GM21723 (cell line): Measurements from ENCODE around the gene SLC6A12.
"Not testable (repeated sequence)": the region's sequence is repeated elsewhere in the genome, so short reads cannot be mapped to it uniquely, and the experiment has no call there.

Source experiments
- ATAC-seq: cut with Tn5 transposase; IDR thresholded peaks from one replicate; pipeline ENCODE4 v1.9.1; 2021; ENCODE audit warnings: mild to moderate bottlenecking, moderate library complexity; ENCODE audit not compliant: unreplicated experiment

SLC6A12 gene

DNA sequence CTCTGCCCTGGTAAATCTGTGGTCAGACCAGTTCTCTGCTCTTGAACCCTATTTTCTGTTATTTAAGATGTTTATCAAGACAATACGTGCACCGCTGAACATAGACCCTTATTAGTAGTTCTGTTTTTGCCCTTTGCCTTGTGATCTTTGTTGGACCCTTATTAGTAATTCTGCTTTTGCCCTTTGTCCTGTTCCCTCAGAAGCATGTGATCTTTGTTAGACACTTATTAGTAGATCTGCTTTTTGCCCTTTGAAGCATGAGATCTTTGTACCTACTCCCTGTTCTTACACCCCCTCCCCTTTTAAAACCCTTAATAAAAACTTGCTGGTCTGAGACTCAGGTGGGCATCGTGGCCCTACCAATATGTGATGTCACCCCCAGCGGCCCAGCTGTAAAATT lies 22.0 kb upstream of the SLC6A12 start:
- not testable (repeated sequence) for ATAC-seq

DNA sequence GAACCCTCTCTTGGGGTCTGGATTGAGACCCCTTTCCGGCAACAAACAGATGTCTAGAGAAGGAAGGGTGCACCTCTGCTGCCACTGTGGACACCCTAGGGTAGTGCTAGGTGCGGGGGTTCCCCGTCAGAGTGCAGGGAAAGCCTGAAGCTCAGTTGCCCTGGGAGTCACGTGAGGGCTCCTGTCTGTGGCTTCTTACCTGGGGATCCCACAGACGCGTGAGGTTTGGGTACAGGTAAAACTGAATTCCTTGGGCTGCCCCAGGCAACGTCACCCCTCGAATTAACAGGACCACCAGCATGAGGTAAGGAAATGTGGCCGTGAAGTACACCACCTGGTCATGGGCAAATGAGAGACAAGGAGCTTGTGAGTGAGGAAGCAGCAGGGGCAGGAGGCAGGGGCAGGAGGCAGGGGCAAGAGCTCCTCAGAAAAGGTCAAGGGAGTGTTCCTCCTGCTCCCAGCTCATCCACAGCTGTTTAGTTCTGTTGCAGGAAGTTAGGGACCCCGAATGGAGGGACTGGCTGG lies 21.0 kb upstream of the SLC6A12 start:
- no peak for ATAC-seq

DNA sequence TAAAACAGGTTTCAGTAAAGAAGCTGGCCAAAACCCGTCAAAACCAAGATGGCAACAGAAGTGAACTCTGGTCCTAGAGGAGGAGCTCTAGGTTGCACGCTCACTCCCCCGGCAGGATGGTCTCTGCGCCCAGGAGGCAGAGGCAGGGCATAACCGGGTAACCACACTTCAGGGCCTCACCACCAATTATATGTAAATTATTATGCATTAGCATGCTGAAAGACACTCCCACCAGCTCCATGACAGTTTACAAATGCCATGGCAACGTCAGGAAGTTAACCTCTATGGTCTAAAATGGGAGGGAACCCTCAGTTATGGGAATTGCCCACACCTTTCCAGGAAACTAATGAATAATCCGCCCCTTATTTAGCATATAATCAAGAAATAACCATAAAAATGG lies 20.1 kb upstream of the SLC6A12 start:
- ATAC-seq = no peak

DNA sequence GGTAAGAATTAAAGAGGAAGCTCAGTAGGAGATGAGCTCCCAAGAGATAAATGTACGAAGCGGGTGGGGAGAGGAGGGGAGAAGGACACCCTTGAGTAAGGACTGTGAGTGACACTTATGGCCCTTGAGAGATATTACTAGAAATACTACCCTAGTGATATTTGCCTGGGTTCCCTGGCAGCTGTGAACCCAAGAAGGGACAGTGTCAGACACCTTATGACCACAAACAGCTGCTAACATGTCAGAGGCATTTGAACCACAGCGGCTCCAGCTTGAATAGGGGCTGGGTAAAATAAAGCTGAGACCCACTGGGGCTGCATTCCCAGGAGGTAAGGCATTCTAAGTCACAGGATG lies 19.6 kb upstream of the SLC6A12 start:
- no peak for ATAC-seq

DNA sequence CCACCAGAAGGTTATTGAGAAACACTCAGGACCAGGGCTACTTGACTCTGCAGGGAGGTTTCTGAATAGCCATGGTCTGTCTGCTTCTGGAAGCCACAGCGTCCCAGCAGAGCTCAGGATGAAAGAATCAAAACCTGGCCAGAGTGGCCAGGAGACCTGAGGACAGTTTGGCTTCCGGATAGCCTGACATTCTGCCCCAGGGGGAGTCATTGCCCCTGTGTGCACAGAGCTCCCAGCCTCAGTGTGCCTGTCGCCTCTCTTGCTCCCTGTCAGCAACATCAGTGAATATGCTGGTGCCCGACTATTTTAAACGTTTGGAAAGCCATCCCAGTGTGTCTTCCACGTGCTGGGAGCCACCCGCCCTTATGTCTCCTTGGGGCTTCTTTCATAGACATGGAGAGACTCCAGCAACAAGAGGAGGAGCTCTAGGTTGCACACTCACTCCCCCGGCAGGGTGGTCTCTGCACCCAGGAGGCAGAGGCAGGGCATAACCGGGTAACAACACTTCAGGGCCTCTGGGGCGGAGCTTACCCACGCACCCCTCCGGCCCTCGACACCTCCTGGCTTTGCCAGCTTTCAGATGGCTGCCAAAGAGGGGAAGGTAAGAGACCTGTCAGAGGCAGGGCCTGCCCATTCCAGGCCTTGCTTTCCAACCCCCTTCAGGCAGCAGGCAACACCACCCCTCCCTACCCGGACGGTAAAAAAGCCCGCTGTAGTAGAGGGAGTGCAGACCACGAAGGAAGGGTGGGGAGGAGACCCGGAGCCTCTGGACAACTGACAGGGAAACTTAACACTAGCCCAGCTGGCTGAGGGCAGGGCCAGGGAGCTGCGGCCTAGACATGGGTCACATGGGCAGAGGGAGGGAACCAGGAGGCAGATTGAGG lies 19.0 kb upstream of the SLC6A12 start:
- no peak for ATAC-seq

DNA sequence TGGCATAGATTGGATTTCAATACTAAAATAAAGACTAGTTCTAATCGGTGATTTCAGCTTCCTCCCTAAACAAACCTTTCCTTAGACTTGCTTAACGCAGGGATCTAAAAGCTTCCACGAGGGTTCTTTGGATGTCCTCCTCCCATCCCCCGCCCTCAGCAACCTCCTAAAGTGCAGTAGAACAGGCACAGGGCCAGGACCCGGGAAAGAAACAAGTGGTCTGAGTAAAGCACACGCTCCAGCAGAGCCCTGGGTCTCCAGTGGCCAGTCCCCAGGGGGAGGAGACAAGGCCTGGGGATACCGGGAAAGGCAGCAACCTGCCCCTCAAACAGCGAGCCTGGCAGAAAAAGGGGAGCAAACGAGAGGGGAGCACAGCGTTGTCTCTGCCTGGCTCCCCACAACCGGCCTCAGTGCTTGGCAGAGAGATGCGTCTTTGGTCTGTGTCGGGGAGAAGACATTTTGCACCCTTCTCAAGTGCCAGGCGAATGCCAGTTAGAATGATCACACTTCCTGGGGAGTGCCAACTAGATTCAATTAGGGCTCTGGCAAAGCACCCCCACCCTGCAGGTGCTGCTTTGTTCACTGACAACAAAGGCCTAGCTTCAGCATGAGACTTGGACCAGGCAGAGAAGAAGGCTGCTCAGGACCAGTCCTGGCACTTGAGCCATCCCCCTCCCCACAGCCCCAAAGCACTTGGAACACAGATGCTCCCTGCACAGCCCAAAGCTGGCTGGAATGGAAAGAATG lies 17.1 kb upstream of the SLC6A12 start:
- no peak for ATAC-seq

DNA sequence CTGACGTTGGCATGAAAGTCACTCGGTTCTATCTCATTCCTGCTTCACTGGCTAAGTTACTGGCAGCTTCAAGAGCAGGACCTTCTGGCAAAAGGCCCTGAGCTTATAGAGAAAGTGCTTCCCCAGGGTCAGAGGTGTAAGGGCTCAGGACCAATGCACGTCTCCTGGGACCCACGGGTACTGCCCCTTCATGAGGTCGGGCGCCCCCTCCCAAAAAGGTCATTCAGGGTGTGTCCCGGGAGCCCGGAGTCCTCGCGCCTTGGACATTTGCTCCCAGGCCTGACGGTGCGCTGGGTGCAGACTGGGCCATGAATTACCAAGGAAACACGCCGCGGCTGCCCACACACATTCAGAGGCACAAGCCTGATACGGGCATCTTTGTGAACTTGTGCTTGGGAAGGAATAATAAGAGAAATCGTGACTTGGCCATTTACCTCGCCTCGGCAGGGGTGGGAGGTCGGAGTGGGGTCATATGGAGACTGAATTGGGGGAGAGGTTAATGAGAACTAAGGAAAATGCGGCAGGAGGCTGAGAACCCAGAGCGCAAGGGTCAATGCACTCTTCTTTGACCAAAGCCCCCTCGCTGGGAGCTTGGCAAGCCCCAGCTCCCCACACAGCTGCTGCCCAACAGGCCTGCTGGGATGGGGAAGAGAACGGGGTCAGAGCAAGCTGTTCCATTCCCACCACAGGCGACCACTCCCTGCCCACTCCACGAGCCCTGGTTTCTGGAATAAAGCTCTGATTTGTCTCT lies 15.7 kb upstream of the SLC6A12 start:
- no peak for ATAC-seq

DNA sequence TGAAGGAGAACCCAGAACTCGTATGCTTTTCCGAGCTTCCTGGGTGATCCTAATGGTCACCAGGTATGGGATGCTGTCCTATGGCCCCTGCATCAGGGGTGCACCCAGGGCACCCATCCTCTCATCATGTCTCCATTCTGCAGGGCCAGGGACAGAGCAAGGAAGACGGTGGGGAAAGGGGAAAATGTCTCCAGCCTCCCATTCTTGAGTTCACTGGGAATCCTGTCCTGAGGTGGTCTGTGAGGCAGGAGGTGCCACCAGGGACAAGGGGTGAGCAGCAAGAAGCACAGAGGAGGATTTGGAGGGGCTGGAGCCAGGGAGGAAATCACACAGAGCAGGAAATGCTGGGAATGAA lies 14.9 kb upstream of the SLC6A12 start:
- ATAC-seq = no peak

DNA sequence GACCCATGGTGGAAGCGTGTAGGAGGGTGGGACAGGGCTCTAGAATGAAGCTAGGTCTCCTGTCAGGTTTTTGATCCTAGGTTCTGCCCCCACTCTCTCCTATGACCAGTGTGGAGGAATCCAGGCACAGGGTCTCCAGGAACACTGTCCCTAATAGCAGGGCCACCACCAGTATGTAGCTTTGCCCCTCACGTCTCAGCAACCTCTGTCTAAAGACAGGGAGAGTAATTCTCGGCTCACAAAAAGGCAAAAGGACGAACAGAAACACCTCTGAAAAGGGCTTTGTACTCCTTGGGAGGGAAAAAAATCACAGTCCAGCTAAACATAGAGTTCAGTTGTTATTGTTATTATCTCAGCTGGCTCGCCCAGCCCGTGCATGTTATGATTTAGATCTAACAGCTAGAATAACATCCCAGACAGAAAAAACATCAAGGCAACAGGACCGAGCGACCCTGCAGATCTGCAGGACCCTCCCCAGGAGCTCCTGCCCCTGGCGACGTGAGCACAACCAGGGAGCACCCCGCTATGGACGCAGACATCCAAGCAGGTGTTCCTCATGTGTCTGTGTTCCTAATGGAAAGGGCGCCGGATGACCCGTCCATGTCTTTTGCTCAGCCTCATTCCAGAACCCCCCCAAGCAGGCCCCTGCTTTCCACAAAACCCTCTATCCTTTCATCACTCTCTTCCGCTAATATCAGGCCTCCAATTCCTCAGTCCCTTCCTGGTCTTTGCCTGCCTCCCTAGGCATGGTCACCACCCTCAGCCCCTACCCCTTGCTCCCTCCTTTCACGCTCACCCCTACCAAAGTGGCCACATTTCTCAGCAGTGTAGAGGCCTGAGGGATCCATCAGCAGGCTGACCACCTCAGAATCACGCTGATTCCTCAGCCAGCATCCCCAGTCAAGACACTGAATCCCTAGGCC lies 14.2 kb upstream of the SLC6A12 start:
- no peak for ATAC-seq

DNA sequence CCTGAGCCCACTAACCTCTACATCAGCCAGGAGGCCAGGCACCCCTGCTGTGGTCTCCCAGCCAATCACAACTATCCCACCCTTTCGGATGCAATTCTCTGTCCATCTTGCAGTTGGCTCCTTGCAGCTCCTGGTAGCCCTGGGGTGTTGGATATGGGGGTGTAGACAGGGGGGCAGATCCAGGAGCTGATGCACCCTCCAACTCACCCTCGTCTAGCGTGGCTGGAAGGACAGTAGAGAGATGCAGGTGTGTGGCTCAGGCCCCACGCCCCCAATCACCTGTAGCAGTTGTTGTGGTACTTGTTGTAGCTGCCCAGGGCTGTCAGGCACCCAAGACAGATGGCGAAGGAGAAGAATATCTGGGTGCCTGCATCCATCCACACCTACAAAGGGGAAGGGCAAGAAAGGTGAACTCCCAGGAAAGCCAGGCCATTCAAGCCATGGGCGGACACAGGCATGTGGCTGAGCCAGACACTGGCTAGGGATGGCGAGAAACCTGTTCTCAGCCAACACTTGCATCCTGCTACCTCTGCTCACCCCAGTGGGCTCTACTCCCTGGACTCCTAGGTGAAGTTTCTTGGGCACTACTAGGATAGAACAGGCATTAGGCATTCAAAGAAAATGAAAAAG lies 13.4 kb upstream of the SLC6A12 start:
- no peak for ATAC-seq

DNA sequence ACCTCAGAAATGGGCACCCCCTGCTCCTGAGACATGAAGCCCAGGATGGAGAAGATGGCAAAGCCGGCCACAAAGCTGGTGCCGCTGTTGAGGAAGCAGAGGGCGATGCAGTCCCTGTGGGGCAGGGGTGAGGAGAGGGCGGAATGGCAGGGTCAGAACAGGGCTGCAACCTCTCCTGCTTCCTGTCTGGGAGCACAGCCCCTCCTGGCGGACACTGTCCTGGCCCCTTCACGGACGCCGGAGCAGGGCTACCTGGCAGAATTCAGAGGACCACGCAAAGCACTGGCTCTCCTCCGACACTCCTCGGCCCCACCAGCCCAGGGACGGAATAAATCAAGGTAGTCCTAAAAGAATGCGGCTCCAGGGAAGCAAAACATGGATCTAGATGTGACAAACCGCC lies 12.4 kb upstream of the SLC6A12 start:
- no peak for ATAC-seq

DNA sequence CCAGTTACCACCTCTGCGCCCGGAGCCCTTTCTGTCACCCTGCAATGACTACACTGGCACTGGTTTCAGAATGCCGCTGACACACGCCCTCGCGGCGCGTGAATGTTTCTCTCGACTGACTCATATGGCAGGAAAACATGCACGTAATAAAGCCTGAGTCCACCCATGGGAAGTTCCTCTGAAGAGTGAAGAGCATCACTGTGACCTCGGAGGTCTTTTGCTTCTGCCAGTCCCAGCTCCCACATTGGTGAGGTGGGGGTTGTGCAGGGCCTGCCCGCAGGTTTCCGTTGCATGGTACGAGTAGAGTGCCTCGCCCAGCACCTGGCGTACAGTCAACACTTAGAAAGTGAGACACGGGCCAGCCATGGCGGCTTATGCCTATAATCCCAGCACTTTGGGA lies 11.1 kb upstream of the SLC6A12 start:
- ATAC-seq = no peak

DNA sequence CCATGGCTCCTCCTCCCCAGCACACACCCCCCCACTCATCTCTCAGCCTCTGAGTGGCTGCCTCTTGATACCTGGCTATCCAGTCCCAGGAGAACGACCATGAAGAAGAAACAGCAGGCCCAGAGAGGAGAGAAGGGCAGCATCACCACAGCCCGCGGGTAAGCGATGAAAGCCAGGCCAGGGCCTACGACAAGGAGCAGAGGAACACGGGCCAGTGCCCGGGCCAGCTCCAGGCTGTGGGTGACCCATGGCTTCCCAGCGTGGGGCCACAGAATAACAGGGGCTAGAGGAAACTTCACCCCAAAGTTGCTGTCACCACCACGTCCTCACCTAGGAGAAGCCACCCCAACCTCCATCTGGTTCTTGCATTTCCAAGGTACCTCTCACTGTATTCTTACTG lies 10.4 kb upstream of the SLC6A12 start:
- ATAC-seq = no peak

DNA sequence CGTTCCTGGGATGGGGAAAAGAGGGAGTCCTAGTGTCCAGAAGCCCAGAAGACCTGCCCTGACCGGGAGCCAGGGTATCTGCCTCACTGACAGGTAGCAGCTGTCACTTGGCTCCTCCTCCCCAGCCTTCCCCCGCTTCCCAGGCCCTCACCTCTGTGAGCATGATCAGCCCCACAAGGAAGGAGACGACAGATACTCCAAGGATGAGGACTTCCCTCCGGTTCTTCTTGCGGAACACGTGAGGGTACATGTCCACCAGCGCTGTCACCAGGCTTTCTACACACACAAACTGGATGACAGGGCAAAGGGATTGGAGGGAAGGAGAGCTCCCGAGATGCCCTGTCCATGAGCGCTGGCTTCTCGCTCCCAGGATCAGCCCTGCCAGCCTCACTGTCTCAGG lies 9.9 kb upstream of the SLC6A12 start:
- ATAC-seq = no peak

DNA sequence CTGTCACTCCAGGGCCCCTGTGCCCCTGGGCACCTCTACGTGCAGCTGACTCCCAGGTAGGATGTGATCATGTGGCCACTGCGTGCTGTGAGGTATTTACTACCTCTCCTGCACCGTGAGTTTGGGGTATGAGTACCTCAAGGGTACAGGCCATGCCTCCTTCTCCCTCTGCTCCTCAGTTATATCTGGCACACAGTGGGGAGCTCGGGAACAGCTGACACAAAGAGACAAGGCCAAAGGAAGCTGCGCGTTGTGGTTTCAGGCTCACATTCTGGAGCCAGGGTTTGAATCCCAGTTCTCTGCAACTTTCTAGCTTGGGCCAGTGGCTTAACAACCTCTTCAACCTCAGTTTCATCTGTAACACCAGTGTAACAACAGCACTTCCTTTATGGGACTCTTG lies 7.8 kb upstream of the SLC6A12 start:
- no peak for ATAC-seq

DNA sequence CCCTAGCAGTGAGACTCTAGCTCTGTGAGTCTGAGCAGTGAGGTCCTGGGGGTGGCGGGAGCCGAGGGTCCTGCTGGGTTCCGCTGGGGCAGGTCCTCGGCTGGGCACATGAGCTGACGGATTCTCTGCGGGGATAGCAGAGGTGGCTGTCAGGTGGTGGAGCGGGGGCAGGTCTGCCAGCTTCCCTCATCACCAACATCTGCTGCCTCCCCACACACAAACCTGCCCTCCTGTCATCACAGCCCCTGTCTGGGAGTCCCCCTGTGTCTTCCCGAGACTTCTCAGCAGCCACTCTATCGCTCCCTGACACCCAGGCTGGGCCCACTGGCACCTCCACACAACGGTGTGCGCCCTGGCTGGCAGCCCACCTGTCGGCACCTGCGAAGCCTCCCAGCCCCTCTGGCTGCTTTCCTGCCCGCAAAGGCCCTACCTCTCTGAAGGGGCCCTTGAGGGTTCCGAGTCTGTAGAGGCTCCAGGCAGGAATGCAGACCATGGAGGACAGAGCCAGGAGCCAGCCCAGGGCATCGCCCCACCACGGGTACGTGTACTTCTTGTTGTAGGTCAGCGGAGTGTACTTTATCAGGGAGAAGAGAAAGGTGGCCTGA lies 7.1 kb upstream of the SLC6A12 start:
- no peak for ATAC-seq

DNA sequence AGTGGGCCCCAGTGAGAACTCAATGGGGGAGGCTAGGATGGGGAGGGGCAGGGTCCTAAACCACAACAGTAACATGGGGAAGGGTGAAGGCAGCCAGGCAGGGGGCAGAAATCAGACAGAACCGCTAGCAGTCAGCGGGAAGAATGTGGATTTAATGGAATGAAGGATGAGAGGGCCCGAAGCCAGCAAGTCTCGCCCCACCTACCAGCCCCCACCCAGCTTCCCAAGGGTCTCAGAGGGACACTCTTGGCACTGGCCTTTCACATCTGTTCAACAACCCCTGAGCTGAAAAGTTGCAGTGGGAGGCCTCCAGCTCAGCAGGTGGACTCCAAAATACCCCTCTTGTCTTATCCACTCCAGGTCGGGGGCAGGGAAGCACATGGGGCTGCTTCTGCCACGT lies 6.5 kb upstream of the SLC6A12 start:
- ATAC-seq = no peak

DNA sequence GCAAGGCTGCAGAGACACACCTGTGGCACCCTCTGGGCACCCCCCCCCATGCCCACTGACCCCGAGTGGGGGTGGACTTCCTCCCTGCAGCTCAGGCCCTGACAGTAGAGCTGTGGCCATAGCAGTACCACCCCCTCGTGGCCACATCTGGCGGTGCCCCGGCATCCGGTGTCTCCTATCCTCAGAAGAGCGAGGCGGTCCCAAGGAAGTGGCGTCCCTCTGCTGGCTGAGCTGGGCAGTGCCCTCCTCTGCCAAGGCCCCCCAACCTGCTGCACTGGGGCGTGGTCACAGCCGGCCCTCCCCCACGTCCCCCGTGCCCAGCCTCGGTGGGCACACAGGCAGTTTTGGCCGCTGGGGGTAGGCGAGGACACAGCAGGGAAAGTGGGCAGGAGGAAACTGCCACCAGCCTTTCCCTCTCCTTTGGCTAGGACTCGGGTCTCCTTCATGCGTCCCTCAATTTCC lies 6.0 kb upstream of the SLC6A12 start:
- peak; percentile 62 for ATAC-seq
